MCF 10A (cell line): Measurements from ENCODE around the gene CAMP. TPM values are rescaled to one million over a fixed set of nuclear protein-coding genes. Genes with fewer than 3 reads are reported as not detected.

ENCODE experiments used
- Bru-seq: library from RNA; stranded (reverse); fragments of 400-500 nt; gene quantifications from one replicate; lab custom pipeline; 2021; lab: Mats Ljungman, UMichigan
- BruChase-seq, 2 experiments: library from RNA; stranded (reverse); fragments of 400-500 nt; gene quantifications; one replicate each; lab custom pipeline; 2021; lab: Mats Ljungman, UMichigan
- BruUV-seq: library from RNA; stranded (reverse); fragments of 400-500 nt; replicated peaks from 2 replicates; lab custom pipeline; 2021; lab: Mats Ljungman, UMichigan
- CTCF ChIA-PET: fragments of 300-600 bp; sonication (Branson Sonifier 250); formaldehyde crosslinking; extraction: SDS; loops from one replicate; lab custom pipeline; 2021; ENCODE audit warnings: antibody characterized with exemption, inconsistent platforms; lab: Yijun Ruan, JAX
- POLR2A ChIA-PET: fragments of 300-600, 350-650 bp; sonication (Branson Sonifier 250); formaldehyde crosslinking; extraction: SDS; loops from one replicate; lab custom pipeline; 2020; ENCODE audit warnings: antibody characterized with exemption, inconsistent platforms; lab: Yijun Ruan, JAX
- DNase-seq: peaks from one replicate; pipeline ENCODE4 v3.0.0-alpha.2; 2018; ENCODE audit not compliant: unreplicated experiment
- H3K27ac Mint-ChIP-seq: one replicate; pipeline ENCODE4 v1.8.0; 2022; ENCODE audit warnings: mild to moderate bottlenecking, low read depth, mixed read lengths; ENCODE audit not compliant: unreplicated experiment
- H3K27me3 Mint-ChIP-seq: one replicate; pipeline ENCODE4 v1.8.0; 2022; ENCODE audit warnings: mixed read lengths; ENCODE audit not compliant: insufficient read depth, unreplicated experiment
- H3K36me3 Mint-ChIP-seq: one replicate; pipeline ENCODE4 v1.8.0; 2022; ENCODE audit warnings: mild to moderate bottlenecking, moderate library complexity, mixed read lengths; ENCODE audit not compliant: insufficient read depth, unreplicated experiment
- H3K4me1 Mint-ChIP-seq: one replicate; pipeline ENCODE4 v1.8.0; 2022; ENCODE audit warnings: mixed read lengths; ENCODE audit not compliant: insufficient read depth, unreplicated experiment
- H3K4me3 Mint-ChIP-seq: one replicate; pipeline ENCODE4 v1.8.0; 2022; ENCODE audit warnings: mild to moderate bottlenecking, moderate library complexity, mixed read lengths; ENCODE audit not compliant: unreplicated experiment
- H3K9me3 Mint-ChIP-seq: one replicate; pipeline ENCODE4 v1.8.0; 2022; ENCODE audit warnings: mixed read lengths; ENCODE audit not compliant: unreplicated experiment
- intact Hi-C: fragments of 100-400 bp; cut with micrococcal nuclease; formaldehyde crosslinking; loops from 2 replicates; pipeline ENCODE4 v1.14.1; 2022
- long read RNA-seq: library from polyadenylated mRNA; stranded (forward); transcript quantifications from one replicate; pipeline ENCODE4 v2.0.0, GENCODE V29; 2022
- total RNA-seq: library from RNA; stranded (reverse); gene quantifications from 2 replicates; pipeline ENCODE4 v1.2.3, GENCODE V29; 2022
- TF ChIP-seq, protein P1 (sequence below): fragments of 200-600 bp; IDR thresholded peaks from one replicate; pipeline ENCODE4 v1.8.0; 2022; ENCODE audit warnings: antibody characterized with exemption, mild to moderate bottlenecking; ENCODE audit not compliant: unreplicated experiment

The CAMP gene, protein sequence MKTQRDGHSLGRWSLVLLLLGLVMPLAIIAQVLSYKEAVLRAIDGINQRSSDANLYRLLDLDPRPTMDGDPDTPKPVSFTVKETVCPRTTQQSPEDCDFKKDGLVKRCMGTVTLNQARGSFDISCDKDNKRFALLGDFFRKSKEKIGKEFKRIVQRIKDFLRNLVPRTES
- total RNA-seq (0.72 and 2.4 TPM in 2 replicates), Bru-seq, nascent RNA (percentile 29 among the genes with signal in this experiment), BruChase-seq, experiment 1, labeled RNA remaining after a 6-hour chase (percentile 23 among the genes with signal in this experiment), BruChase-seq, experiment 2, labeled RNA remaining after a 2-hour chase (not detected)
- long read RNA-seq, partial matches to known transcripts, result 0 of 1 reads
- long read RNA-seq, other reads (novel, unspliced or antisense), result 0 of 1 reads

GRCh38 chr3:48222616-48223513 is at the start of gene CAMP:
TSS of gene CAMP (plus strand) at chr3:48223495. CDS start at chr3:48223512, 17 bp downstream.
- peaks cover 14% of the 10 kb centered on the region for H3K4me1 Mint-ChIP-seq
- ChIA-PET POLR2A (interaction anchor here (0.6 to 0.7 kb wide), 4 partner anchors 33 to 373 kb away, joined by 3 read pairs; no protein-coding TSS in a partner anchor), CTCF (interaction anchor here (0.6 to 3.7 kb wide), 6 partner anchors 10 to 334 kb away, joined by 3 to 22 read pairs (median 4); no protein-coding TSS in a partner anchor)
- DNase-seq, result peak; percentile 98
- H3K27ac Mint-ChIP-seq, result peak within 1 kb of the TSS; percentile 31
- peaks cover 7% of the 10 kb centered on the region for H3K36me3 Mint-ChIP-seq
- no peaks in the 10 kb centered on the region for H3K9me3 Mint-ChIP-seq
- no peak within 1 kb of the TSS for H3K4me3 Mint-ChIP-seq
- H3K27me3 Mint-ChIP-seq, result no peaks in the 10 kb centered on the region
- TF ChIP-seq, protein P1, sequence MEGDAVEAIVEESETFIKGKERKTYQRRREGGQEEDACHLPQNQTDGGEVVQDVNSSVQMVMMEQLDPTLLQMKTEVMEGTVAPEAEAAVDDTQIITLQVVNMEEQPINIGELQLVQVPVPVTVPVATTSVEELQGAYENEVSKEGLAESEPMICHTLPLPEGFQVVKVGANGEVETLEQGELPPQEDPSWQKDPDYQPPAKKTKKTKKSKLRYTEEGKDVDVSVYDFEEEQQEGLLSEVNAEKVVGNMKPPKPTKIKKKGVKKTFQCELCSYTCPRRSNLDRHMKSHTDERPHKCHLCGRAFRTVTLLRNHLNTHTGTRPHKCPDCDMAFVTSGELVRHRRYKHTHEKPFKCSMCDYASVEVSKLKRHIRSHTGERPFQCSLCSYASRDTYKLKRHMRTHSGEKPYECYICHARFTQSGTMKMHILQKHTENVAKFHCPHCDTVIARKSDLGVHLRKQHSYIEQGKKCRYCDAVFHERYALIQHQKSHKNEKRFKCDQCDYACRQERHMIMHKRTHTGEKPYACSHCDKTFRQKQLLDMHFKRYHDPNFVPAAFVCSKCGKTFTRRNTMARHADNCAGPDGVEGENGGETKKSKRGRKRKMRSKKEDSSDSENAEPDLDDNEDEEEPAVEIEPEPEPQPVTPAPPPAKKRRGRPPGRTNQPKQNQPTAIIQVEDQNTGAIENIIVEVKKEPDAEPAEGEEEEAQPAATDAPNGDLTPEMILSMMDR, result no peak
- intact Hi-C loops, result no loop called here
- BruUV-seq, result no TSS peak

DNA sequence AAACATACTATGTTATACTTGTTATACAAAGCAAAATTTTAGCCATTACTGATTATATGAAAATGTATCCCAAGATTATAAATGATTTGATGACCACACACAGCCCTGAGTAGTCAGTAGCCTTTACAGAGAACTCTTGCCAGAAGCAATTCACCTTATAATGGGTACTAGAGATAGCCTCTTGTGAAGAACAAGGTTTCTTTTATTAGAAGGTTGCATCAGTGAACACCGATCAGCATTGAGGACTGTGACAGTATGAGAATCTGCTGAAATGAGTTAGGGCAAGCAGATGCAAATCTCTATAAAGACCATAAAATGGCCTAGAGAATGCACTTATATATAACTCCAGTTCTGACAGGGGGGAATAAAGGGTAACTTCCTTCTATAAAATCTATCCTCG is 45.2 kb upstream of the CAMP start:
- CTCF ChIA-PET, result interaction anchor here (0.5 kb wide), 1 partner anchor 371 kb away, joined by 3 read pairs; no protein-coding TSS in a partner anchor
- Mint-ChIP-seq H3K27me3 (no peaks in the 10 kb centered on the region), H3K4me3 (no peak overlapping the region), H3K9me3 (no peaks in the 10 kb centered on the region), H3K27ac (no peak overlapping the region), H3K4me1 (no peaks in the 10 kb centered on the region), H3K36me3 (peaks cover 63% of the 10 kb centered on the region)
- TF ChIP-seq, protein P1, result no peak
- POLR2A ChIA-PET, result interaction anchor here (2.3 kb wide), 1 partner anchor 10 kb away, joined by 6 read pairs; the partner anchor contains the start of gene CDC25A
- no TSS peak for BruUV-seq
- no peak for DNase-seq
- intact Hi-C loops, result no loop called here

GRCh38 chr3:48180021-48180420 is 43.3 kb upstream of the CAMP start:
- Mint-ChIP-seq H3K9me3 (no peaks in the 10 kb centered on the region), H3K27ac (peak overlapping the region; percentile 35), H3K4me3 (no peak overlapping the region), H3K4me1 (no peaks in the 10 kb centered on the region), H3K27me3 (no peaks in the 10 kb centered on the region), H3K36me3 (peaks cover 51% of the 10 kb centered on the region)
- BruUV-seq, result no TSS peak
- DNase-seq, result no peak
- intact Hi-C loops, result no loop called here
- TF ChIP-seq, protein P1, result no peak
- ChIA-PET CTCF (interaction anchor here (1.0 kb wide), 1 partner anchor 20 kb away, joined by 4 read pairs; no protein-coding TSS in a partner anchor), POLR2A (no interaction called here)
